HG02571 (cell line): ENCODE measurements around the gene PRM2.
"Not testable (repeated sequence)": the region's sequence is repeated elsewhere in the genome, so short reads cannot be mapped to it uniquely, and the experiment has no call there.

Experiments
- ATAC-seq: cut with Tn5 transposase; IDR thresholded peaks from one replicate; pipeline ENCODE4 v1.9.1; 2021; ENCODE audit warnings: mild to moderate bottlenecking, moderate library complexity; ENCODE audit not compliant: unreplicated experiment

PRM2 gene

DNA sequence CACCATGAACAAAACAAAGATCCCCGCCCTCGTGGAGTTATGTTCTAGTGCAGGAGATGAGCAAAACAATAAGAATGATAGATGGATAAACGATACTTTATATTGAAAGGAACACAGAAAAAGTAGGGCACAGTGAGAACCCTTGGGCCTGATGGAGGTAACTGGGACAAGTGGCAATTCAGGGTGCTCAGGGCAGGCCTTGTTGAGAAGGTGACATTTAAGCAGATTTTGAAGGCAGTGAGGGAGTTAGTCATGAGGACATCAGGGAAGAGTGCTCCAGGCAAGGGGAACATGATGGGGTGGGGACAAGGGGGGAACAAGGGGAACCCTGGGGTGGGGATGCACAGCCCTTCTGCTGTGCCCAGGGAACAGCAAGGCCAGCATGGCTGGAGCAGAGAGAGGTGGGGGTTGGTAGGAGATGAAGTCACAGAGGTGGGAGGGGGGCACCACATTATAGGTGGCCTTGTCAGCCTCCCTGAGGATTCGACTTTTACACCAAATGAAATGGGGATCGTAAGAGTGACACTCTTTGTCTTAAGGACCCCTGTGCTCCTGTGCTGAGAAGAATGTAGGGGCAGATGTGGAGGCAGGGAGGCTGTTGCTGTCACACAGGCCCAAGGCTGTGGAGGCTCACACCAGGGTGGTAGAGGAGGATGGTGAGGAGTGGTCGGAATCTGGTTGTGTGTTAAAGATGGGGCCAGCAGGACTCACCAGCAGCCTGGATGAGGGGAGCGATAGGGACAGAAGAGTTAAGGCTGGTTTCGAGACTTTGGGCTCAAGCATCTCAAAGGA, 14.0 kb upstream of the PRM2 start:
- ATAC-seq = no peak

DNA sequence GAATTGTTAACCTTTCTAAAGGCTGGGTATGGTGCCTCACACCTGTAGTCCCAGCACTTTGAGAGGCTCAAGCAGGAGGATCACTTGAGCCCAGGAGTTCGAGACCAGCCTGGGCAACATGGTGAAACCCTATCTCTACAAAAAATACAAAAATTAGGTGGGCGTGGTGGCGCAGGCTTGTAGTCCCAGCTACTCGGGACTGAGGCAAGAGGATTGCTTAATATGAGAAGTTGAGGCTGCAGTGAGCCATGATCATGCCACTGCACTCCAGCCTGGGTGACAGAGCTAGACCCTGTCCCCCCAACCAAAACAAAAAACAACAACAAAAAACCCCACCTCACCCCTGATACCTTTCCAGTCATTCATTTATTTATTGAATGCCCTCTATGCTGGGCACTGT, 13.4 kb upstream of the PRM2 start:
- not testable (repeated sequence) for ATAC-seq

DNA sequence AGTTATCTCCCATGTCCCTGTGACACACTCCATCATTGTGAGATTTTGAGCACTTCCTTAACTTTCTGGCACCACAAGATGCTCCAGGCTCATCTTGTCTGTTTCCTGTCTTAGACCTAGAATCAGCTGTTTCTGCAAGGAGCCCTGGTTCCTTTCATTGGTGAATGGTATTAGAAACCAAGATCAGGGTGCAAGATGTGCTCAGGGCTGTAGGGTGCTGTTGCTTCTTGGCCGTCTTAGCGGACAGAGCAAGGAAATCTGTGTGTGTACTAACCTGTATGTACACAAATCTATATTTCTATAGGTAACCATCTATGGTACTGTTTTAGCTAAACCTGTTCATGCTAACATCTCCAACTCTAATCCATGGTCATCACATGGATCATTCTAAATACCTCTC, 12.9 kb upstream of the PRM2 start:
- ATAC-seq = no peak

DNA sequence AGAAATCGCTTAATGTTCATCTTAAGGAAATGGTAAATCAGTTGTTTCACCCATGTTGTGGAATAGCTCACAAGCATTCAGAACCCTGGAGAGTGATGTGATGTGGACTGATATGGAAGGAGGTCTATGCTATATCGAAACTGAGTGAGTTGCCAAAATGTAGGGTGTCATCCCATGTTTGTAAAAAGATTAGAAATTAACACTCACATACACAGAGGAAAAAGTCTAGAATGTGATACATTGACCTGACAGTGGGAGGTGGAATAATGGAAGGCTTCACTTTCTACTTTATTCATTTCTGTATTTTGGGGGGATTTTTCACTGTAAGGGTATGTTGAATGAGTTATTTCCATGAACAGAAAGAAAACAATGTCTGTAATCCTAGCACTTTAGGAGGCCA, 9.6 kb upstream of the PRM2 start:
- ATAC-seq = no peak

DNA sequence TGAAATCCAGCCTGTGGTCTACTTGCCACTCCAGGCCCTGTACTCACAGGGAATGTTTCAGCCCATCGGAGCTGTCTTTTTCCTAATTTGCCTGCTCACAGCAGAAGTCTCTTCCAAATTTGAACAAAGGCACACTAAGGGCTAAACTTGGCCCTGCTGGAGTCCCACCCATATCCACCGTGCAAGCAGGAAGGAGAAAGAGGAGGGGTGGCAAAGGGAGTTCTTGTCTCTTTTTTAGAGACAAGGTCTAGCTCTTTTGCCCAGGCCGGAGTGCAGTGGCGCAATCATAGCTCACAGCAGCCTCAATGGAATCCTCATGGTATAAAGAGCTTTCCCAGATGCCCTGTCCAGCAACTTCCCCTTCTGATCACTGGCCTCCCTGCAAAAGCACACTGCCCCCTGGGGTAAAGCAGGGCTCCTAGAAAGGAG, 7.6 kb upstream of the PRM2 start:
- no peak for ATAC-seq

DNA sequence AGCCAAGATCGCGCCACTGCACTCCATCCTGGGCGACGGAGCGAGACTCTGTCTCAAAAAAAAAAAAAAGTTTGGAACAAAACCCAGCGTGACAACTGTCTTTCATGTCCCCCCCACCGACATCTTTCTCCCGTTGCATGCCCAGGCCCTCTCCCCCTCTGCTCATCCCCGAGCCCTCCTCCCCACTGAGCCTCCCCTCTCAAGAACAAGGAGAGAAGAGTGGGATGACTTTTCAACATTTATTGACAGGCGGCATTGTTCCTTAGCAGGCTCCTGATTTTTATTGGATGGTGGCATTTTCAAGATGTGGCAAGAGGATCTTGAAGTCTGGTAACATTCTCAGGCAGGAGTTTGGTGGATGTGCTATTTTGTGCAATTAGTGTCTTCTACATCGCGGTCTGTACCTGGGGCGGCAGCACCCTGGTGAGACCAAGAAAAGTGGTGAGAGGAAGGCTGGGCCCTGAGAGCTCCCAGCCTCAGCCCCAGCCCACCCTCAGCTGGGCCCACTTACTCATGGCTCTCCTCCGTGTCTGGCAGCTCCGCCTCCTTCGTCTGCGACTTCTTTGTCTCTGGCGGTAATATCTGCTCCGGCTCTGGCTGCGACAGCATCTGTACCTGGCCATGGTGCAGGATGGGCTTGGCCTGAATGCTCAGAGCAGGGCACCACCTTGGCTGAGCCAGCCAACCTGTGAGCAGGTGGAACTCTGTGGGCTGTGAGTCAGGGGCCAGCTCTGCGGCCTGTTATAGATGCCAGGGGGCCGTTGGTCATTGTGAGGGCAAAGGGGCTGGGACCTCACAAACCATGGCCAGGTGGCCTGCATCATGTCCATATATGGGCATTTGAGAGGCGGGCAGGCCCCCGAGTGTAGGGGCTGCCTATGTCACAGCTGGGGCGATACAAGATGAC, 4.6 kb upstream of the PRM2 start, which contains the start of gene PRM1:
TSS of gene PRM1 (minus strand) at position 715 of the 907 bp plus-strand sequence. CDS start at position 623, 92 bp downstream.
- no peak for ATAC-seq

DNA sequence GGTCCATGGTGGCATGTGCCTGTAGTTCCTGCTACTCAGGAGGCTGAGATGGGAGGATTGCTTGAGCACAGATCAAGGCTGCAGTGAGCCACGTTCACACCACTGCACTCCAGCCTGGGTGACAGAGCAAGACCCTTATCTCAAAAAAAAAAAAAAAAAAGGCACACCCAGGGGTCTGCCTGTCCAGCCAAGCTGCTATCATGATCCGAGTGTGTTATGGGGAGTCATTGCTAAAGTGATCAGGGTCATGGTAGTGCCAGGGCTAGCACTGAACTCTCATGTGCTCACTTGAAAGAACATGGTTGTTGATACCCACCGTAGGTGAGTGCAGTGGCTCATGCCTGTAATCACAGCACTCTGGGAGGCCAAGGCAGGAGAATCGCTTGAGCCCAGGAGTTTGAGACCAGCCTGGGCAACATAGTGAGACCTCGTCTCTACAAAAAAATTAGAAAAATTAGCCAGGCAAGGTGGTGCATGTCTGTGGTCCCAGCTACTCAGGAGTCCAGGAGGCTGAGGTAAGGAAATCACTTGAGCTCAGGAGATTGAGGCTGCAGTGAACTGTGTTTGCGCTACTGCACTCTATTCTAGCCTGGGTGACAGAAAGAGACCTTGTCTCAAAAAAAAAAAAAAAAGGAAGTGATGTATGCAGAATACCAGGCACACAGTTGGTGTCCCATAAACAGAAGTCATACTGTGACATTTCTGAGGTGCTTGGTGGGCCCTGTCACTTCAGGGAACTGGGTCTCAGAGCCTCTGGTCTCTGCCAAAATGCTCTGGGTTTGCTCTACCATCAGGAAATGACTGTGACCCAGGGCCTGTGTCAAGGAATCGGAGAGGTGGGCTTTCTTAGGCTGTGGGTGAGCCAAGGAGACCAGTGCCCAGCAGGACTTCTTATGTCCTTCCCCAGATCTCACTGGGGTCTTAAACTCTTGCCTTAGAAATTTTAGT, 2.7 kb upstream of the PRM2 start:
- no peak for ATAC-seq

DNA sequence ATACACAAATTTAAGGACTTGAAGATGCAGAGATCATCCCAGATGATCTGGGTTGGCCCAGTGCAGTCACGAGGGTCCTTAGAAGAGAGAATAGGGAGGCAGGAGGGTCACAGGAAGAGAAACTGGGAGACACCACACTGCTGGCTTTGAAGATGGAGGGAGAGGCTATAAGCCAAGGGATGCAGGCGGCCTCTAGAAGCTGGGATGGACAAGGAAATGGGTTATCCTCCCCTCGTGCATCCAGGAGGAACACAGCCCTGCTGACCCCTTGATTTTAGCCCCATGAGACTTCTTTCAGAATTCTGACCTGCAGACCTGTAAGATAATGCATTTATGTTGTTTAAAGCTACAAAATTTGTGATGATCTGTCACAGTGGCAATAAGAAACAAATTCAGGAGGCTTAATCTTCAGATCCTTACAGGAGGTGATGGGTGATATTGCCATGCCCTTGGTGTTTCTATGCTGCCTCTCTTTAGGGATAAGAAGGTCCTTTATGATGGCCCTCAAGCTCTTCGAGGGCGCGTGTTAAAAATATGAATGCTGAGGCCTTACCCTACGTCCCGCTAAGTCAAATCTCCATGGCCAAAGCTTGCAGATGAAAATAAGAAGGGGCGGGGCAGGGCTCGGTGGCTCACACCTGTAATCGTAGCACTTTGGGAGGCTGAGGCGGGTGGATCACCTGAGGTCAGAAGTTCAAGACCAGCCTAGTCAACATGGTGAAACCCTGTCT, 1.5 kb upstream of the PRM2 start:
- ATAC-seq = no peak

DNA sequence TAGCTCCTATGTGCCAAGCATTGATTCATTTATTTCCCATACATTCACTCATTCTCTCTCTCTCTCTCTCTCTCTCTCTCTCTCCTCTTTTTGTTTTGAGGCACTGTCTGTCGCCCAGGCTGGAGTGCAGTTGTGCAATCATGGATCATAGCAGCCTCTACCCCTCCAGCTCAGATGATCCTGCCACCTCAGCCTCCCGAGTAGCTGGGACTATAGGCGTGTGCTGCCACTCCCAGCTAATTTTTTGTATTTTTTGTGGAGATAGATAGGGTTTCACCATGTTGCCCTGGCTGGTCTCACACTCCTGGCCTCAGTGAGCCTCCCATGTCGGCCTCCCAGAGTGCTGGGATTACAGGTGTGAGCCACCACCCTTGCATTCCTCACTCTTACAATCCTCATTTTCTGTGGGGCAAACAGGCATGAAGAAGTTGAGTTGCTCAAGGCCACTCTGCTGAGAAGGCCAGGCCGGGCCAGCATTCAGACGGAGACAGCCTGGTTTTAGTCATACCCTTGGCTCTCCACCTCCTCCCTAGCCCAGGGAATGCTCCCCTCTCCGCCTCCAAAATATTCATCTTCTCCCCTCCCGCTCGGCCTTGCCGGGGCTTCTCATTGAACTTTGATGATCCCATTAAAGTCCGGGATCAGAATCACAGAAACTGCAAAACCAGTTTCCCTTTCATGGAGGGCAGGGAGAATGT, 765 bp upstream of the PRM2 start:
- no peak for ATAC-seq

DNA sequence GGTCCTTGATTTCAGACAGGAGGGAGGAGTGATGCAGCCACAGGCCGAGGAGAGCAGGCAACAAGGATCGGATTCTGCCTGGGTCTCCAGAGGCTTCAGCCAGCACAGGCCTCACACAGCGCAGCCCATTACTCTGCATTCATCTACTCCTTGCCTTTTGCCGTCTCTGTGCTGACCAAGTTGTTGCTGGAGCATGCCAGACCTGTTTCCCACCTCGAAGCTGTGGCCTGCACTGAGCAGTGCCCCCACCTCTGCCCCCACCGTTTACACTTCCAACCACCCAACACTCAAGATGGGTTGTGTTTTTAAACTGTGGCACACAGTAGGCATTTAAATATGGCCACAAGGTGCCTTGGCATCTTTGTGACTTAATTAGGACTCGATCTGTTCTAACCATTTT, 1.3 kb downstream of the PRM2 start:
- ATAC-seq = no peak

DNA sequence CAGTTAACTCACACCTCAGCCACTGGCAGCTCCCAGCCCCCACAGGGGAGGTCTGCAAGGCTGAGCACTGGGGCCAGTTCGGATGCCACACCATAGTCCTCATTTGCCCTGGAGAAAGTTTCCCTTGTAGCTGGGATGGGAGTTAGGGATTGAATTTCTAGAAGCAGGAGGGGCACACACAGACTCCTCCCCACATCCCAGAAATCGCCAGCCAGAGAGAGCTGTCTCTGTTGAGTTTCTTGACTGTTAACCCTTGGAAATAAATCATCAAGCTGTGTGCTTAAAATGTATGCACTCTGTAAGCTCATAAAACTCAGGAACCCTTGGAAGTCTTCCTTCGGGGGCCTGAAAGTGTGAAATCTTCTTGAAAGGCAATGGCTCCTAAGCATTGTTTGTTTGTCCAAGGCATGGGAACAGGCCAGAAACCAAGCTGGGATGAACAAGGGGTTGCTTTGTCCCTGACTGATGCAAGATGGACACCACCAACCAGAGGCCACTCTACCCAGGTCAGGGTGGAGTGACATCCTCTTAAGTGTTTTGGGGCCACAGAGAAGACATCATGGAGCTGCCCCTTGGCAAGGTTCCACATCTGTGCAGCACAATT, 2.5 kb downstream of the PRM2 start:
- no peak for ATAC-seq

DNA sequence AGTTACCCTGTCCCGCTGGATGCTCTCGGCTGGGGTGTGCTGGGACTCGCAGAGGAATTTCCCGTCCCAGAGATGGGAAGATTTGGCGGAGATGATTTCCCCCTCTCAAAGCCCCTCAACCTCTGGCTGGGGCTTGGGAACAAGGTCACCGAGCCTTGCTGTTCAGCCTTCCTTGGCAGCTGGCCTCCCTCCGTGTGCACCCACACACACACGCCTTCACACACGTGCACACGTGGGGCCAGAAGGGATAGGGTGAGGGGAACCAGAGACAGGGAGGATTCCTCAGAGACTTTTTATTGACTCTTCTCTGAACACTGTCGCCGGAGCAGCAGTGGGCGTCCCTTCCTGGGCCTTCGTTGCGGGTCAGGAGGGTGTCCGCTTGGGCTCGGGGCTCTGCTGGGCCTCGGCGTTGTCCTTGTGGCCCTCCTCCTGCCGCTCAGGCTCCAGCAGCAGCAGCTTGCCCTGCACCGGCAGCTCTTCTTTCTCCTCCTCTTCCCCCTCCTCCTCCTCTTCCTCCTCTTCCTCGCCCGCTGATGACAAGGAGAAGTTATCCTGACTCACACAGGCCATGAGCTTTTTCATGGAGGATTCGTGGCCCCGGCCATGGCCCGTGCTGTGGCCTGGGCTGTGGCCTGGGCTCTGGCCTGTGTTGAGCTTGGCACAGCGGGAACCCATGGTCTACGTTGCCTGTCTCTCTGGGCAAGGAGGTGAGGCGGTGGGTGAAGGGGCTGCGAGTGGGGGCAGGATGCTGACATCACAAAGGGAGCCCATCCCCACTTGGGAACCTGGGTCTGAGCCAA, 3.2 kb downstream of the PRM2 start, which contains the start of gene PRM3:
TSS of gene PRM3 (minus strand) at position 709 of the 800 bp plus-strand sequence. CDS start at position 675, 34 bp downstream.
- ATAC-seq = no peak

DNA sequence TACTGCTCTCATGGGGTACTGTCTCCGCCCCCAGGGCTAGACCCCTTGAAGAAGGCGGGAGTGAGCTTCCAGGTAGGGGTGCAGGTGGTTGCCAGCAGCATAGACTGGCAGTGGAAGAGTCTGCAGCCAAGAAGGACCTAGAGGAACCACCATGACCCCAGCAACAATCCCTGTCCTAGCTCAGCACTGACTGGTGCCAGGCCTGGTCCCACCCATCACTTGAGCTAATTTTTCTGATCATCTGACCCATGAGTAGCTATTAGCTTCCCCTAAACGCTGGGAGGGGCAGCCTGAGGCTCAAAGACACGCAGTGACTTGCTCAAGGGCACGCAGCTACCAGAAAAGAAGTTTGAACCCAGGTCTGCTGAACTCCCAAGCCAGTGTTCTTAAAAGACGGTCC, 3.8 kb downstream of the PRM2 start:
- ATAC-seq = no peak

DNA sequence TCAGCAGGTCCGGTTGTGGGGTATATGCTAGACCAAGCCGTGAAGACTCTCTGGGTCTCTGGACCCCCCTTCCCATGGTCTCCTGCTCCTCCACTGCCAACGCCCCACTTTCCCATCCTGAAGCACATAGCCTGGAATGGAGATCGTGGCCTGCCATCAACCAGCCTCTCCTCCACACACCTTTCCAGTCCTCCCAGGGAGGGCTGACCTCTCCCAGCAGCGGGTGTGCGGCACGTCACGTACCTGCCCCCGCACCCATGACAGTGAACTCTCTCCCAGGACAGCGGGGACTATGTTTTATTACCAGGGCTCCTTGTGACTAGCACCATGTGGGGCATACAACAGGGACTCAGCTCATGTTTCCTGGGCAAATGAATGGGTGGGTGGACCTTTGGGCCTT, 4.7 kb downstream of the PRM2 start:
- ATAC-seq = no peak

DNA sequence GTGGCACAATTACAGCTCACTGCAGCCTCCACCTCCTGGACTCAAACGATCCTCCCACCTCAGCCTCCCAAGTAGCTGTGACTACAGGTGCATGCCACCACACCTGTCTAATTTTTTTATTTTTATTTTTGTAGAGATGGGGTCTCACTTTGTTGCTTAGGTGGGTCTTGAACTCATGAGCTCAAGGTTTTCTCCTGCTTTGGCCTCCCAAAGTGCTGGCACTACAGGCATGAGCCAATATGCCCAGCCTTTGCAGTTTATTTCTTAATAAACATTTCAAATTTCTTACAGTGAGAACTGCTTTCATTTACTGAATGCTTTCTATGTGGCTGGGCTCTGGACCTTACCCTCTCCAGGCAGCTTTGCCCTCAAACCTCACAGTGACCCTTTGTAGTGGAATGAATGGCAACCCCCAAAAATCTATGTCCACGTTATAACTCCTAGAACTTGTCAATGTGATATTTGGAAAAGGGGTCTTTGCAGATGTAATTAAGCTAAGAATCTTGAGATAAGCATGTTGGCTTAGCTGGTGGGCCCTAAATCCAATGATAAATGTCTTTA, 5.6 kb downstream of the PRM2 start:
- ATAC-seq = no peak

DNA sequence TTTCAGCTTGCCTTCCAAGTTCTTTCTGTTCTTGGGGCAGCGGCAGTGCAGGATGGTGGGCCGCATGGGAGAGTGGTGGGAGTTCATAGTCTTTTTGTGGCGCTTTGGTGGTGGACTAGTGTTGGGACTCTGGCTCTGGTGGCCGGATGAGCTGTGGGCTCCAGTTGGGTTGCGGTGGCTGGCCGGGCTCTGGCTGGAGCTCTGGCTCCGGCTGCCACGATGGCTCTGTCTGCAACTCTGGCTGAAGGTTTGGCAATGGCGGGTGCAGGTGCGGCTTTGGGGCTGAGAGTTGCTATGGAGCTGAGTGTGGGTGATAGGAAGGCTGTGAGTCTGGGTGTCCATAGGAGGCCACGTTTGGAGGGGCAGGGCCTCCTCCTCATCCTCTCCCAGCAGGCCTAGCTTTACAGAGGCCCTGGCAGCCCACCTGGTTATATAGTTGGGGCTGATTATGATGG, 7.3 kb downstream of the PRM2 start, which contains the start of gene TNP2:
TSS of gene TNP2 (minus strand) at position 405 of the 455 bp plus-strand sequence. CDS start at position 342, 63 bp downstream.
- no peak for ATAC-seq

DNA sequence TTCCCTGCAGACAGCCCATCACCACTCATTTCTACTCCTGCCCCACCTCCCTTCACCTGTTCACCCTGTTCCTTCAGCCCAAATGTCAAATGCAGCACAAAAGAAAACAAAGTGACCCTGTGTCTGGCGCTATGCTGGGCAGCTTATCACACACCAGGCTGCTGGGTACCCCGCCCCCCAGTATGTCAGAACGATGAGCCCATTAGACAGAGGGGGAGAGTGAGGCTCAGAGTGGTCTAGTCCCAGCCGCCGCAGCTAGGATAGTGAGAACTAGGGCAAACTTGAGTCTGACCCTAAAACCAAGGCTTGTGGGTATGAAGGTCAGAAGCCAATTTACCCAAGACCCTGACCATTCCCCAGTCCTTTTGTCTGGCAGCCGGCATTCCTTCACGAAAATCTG, 11.2 kb downstream of the PRM2 start:
- ATAC-seq = no peak
